Progenitor cell of endocrine pancreas (in vitro differentiated cells): ENCODE data around the gene CDH5. TPM values are rescaled to one million over a fixed set of nuclear protein-coding genes. Genes with fewer than 3 reads are reported as not detected.

Experiments used
- DNase-seq: peaks from one replicate; pipeline ENCODE4 v3.0.0; 2021; ENCODE audit warnings: low spot score; ENCODE audit not compliant: unreplicated experiment
- H3K27ac Mint-ChIP-seq: 2 replicates; pipeline ENCODE4 v1.8.0; 2021; ENCODE audit warnings: mild to moderate bottlenecking, moderate library complexity, mixed read lengths
- H3K27me3 Mint-ChIP-seq: 2 replicates; pipeline ENCODE4 v1.8.0; 2021; ENCODE audit warnings: mixed read lengths
- H3K36me3 Mint-ChIP-seq: 2 replicates; pipeline ENCODE4 v1.8.0; 2022; ENCODE audit warnings: mixed read lengths; ENCODE audit not compliant: insufficient read depth
- H3K4me1 Mint-ChIP-seq: 2 replicates; pipeline ENCODE4 v1.8.0; 2021; ENCODE audit warnings: low read depth, mixed read lengths
- H3K4me3 Mint-ChIP-seq: 2 replicates; pipeline ENCODE4 v1.8.0; 2021; ENCODE audit warnings: low read depth, mild to moderate bottlenecking, moderate library complexity, mixed read lengths
- H3K9me3 Mint-ChIP-seq: 2 replicates; pipeline ENCODE4 v1.8.0; 2021; ENCODE audit warnings: low read depth, mixed read lengths
- CTCF ChIP-seq: fragments of 200-600 bp; sonication (generic); IDR thresholded peaks from one replicate; pipeline ENCODE4 v1.5.0; 2021; ENCODE audit warnings: antibody characterized with exemption, mild to moderate bottlenecking; ENCODE audit not compliant: unreplicated experiment
- total RNA-seq: library from RNA; stranded (reverse); gene quantifications from 2 replicates; pipeline ENCODE4 v1.2.1, GENCODE V29; 2021

CDH5 gene
- total RNA-seq, 1 donor from 2014 or later = 0.36 TPM

- no peak overlapping the region for H3K4me3 Mint-ChIP-seq
- peak overlapping the region; percentile 83 for H3K27ac Mint-ChIP-seq
- no peaks in the 10 kb centered on the region for H3K36me3 Mint-ChIP-seq
- H3K4me1 Mint-ChIP-seq = peaks cover 21% of the 10 kb centered on the region
- DNase-seq = no peak
- H3K27me3 Mint-ChIP-seq = peaks cover 8% of the 10 kb centered on the region
- no peak for TF ChIP-seq CTCF
- H3K9me3 Mint-ChIP-seq = no peaks in the 10 kb centered on the region
Observed at GRCh38 chr16:66354034-66354909, 12.2 kb upstream of the CDH5 start.

GRCh38 chr16:66355526-66355925 lies 11.0 kb upstream of the CDH5 start:
- Mint-ChIP-seq H3K27ac (no peak overlapping the region), H3K36me3 (no peaks in the 10 kb centered on the region), H3K27me3 (peaks cover 9% of the 10 kb centered on the region), H3K4me3 (no peak overlapping the region), H3K9me3 (no peaks in the 10 kb centered on the region), H3K4me1 (peaks cover 23% of the 10 kb centered on the region)
- TF ChIP-seq CTCF = no peak
- DNase-seq = no peak

GRCh38 chr16:66357523-66357928 lies 9.0 kb upstream of the CDH5 start:
- peaks cover 23% of the 10 kb centered on the region for H3K4me1 Mint-ChIP-seq
- H3K4me3 Mint-ChIP-seq = no peak overlapping the region
- TF ChIP-seq CTCF = peak; percentile 75
- peaks cover 20% of the 10 kb centered on the region for H3K27me3 Mint-ChIP-seq
- DNase-seq = no peak
- H3K27ac Mint-ChIP-seq = no peak overlapping the region
- no peaks in the 10 kb centered on the region for H3K9me3 Mint-ChIP-seq
- no peaks in the 10 kb centered on the region for H3K36me3 Mint-ChIP-seq

- peaks cover 27% of the 10 kb centered on the region for H3K27me3 Mint-ChIP-seq
- no peaks in the 10 kb centered on the region for H3K9me3 Mint-ChIP-seq
- DNase-seq = no peak
- H3K4me1 Mint-ChIP-seq = peaks cover 20% of the 10 kb centered on the region
- no peak overlapping the region for H3K27ac Mint-ChIP-seq
- TF ChIP-seq CTCF = no peak
- H3K4me3 Mint-ChIP-seq = no peak overlapping the region
- H3K36me3 Mint-ChIP-seq = no peaks in the 10 kb centered on the region
Observed at GRCh38 chr16:66358231-66358630, 8.3 kb upstream of the CDH5 start.

GRCh38 chr16:66359012-66359411 lies 7.5 kb upstream of the CDH5 start:
- TF ChIP-seq CTCF = no peak
- Mint-ChIP-seq H3K9me3 (no peaks in the 10 kb centered on the region), H3K4me1 (peaks cover 12% of the 10 kb centered on the region), H3K27me3 (peaks cover 30% of the 10 kb centered on the region), H3K4me3 (no peak overlapping the region), H3K36me3 (no peaks in the 10 kb centered on the region), H3K27ac (no peak overlapping the region)
- DNase-seq = no peak
